HG02623 (cell line): ENCODE results near the gene RAI14.

Experiments
- ATAC-seq: cut with Tn5 transposase; IDR thresholded peaks from one replicate; pipeline ENCODE4 v1.9.1; 2021; ENCODE audit warnings: moderate library complexity; ENCODE audit not compliant: unreplicated experiment

Gene RAI14

DNA sequence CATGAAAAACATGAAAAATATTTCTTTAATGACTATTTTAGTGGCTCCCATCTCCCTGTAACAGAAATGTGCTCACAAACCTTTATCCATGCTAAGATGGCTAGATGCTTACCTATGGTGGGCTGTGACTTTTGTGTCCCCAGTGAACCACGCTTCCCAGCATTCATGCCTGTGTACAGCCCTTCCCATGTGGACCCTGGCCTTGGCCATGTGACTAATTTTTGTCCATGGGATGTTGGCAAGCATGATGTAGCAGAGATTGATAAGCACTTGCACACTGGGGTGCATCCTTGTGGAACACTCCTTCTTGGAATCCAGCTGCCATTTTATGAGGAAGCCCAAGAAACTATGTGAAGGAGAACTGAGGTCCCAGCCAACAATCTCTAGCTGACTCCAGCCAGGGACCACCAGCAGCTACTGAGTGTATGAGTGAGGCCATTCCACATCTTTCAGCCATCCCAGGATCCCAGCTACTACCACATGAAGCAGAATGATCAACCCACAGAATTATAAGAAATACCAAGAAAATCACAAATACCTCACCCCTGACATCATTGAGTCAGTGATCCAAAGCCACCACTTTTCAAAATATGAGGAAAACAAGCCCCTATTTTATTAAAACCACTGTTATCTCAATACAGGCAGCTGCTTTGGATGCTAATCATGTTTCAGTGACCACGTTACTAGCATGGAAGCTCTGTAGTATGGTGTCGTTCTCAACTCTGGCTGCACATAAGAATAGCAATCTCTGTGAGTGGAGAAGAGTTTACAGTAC, 16.1 kb upstream of the RAI14 start:
- no peak for ATAC-seq

DNA sequence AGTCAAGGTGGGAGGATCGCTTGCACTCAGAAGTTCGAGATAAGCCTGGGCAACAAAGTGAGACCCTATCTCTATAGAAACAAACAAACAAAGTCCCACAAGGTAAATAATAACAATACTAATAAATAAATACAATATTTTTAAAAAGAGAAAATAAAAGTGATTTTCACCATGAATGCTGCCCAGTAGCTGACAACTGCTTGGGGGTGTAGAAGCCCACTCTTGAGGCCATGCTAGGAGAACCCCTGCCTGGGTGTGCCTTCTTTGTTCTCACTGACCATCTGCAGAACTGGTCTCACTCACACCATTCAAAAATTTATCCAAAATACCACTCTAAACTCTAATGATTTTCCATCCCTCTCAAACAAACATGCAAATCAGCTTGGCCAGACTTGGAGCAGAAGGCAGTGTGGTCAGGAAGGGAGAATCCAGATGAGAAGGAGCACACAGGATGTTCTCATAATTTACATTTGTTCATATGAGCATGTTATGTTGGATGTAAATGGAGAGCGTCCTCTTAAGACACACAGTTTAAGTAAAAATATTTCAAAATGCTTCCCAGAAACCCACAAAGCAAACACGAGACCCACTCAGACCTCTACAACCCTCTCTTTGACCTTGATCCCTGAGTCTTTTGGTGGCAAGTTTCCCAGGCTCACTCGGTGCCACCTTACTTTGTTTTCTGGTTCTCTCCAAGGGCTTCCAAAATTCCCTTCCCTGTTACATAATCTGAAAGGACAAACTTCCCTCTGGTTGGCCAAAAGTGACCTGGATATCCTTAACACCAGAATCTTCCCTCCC, 7.9 kb upstream of the RAI14 start:
- ATAC-seq = no peak

DNA sequence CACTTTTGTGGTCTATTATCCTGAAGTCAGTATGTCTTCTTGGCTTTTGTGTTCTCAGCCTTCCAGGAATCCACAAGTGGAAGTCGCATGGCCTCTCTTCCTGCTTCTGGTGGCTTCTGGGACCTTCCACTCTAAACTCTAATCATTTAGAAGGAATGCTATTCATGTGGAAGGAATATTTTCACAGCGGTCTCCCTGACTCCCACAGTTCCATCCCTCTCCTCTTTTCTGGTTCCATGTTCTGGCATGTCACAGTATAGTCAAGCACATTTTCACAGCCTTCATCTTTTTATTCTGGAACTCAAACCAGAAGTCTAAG, 7.3 kb upstream of the RAI14 start:
- ATAC-seq = no peak

DNA sequence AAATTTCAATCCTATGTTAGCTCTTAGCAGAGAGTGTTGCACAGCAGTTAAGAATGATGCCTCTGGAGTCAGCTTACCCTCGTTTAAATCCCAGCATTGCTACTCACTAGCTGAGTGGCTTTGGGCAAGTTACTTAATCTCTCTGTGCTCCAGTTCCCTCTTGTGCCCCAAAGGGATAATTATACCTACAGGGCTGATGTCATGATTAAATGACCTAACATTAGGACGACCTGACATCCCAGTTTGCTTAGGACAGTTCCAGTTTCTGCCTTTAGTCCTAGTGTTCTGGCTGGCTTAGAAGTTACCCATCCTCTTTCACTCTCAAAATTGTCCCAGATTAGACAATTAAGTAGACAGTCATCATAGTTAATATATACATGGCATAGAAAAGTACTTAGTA, 4.3 kb upstream of the RAI14 start:
- no peak for ATAC-seq

DNA sequence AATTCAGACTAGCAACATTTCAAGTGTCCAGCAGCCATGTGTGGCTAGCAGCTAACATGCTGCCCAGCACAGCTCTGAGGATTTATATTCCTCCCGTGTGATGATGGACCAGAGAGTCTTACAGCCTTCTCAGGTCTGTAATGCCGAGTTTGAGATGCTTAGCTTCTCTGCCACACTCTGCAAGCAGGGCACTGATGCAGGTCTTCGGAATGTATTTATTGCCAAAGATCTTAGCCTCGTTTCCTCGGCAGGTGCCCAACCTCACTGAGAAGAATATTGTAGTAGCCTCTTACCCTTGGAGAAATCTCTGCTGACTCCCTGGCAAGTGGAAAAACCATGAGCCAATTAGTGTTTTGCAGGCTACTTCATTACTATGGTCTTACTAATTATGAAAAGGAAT, 3.7 kb upstream of the RAI14 start:
- ATAC-seq = no peak

DNA sequence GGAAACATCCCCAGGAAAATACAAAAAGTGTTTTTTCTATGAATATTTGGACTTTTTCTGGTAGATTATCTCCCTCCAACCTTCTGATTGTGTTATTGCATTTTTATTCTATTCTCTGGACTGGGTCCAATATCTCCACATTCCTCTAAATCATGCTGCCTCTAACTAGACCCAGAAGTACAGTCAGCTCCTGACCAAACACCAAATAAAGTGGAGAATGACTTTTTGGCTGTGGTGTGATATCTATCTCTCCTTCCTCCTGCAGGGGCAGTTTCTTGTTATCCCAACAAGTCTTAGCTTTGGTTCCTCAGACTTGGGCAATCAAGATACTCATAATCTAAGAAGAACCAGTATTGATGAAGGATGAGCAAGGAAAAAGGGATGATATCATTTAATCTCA, 3.2 kb upstream of the RAI14 start:
- no peak for ATAC-seq

DNA sequence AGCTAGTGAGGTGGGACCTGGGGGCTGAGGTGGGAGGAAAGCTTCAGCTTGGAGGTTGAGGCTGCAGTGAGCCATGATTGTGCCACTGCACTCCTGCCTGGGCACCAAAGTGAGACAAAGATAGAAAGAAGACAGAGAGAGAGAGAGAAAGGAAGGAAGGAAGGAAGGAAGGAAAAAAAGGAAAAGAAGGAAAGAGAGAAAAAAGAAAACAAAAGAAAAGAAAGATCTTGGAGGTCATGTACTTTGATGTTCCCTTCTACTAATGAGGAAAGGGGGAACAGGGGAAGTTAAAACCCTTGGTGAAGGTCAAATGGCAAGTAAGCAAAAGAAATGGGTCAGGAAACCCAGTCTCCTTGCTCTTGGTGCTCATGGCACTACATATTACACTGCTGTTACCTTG, 2.4 kb upstream of the RAI14 start:
- ATAC-seq = no peak

DNA sequence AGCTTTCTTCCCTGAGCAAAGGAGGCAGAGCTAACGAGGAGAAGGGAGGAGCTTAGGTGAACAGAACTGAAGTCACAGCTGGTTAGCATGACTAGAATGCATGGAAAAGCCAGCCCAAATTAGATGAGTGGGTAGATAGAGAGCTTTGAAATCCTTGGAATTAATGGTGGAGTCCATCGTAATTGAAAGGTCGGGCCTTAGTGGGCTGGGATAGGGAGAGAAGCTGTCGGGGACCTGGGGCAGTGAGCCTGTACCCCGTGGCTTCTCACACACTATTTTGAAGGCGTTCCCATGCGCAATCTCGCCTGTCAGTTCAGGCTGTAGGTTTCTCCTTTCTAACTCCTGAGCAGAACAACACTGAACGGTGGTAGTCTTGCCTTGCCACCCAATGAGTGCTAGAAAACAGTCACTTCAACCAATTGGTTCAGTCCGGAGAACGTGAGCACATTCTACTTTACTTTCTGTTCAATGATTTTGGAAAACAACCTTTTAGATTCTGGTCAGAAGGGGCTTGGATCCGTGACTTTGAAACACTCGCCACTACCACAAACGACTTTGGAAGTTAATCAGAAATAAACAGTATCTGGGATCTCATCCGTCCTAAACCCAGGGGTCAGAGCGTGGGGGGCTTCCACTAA, 655 bp upstream of the RAI14 start:
- no peak for ATAC-seq

DNA sequence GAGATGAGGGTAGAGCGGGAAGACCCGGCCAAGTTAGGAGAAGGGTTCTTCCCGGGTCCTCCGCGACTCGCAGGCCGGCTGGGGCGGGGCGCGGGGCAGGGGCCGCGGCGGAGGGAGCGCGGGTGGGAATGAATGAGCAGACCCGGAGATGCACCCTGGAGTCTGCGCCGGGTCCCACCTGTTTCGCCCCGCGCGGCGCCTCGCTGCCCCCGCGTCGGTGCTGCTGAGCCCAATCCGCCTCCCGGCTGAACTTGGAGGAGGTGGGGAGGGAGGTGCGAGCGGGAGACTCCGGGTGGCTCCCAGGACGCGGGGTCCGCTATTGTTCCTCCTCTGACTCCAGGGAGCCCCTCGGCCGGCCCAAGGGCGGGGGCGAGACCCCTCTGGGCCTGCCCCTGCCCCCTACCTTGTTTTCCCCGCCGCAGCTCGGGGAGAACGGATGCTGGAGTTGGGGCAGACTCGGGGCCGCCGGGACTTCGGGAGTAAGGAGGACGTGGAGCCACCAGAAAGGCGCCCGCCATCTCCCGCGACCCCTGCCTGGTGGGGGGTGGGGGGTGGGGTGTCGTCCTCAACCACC, 659 bp downstream of the RAI14 start:
- no peak for ATAC-seq

DNA sequence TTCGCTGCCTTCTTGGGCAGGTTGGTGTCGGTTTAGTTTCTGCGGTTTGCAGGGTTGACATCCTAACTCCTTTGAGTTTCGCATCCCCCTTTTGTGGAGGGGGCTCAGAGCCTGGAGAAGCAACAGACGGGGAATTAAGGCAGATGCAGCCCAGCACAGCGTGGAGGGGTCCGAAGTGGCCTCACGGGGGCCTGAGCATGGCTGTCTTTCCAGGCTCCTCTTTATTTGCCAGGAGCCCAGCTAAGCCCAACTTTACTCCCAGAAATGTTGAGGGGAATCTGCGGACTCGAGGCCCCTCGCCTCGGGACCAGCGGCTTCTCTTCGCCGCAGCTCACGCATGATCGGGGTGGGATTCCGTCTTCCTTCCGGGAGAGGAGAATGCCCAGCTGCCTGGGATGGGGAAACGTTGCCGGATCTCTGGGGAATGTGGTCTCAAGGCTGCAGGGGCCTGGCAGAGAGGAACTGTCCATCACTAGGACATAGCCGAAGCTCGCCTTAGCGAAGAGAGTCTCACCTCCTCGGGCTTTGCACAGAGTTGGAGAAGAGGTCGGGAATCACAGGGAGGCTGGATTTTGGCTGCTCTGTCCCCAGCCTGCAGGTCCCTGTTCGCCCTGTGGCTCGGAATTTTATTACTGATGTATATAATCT, 1.3 kb downstream of the RAI14 start:
- no peak for ATAC-seq

DNA sequence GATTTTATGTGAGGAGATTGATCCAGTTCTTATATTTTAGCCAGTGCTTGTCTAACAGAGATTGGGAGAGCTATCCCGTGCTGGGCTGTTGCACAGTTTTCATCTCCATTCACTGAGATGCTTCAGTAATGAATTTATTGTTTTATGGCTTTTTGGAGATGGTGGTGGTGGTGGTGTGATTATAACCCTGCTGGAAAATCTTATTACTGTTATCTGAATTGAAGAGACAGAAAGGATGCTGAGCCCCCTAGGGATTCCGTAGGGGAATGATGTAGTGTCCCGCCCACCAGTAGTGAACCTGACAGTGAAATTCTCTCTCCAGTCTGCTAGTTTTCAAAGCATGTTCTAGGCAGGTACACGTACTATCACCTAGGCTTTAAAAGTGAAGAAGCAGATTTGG, 1.9 kb downstream of the RAI14 start:
- no peak for ATAC-seq

DNA sequence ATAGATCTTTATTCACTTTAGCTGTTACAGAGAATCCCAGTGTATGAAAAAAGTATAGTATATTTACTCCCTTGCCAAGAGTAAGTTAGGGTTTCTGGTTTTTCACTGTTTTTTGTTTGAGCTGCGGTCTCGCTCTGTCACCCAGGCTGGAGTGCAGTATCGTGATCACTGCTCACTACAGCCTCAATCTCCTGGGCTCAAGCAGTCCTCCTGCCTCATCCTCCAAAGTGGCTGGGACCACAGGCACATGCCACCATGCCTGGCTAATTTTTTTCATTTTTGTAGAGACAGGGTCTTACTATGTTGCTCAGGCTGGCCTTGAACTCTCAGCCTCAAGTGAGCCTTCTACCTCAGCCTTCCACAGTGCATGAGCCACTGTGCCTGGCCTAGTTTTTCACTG, 3.0 kb downstream of the RAI14 start:
- ATAC-seq = no peak

DNA sequence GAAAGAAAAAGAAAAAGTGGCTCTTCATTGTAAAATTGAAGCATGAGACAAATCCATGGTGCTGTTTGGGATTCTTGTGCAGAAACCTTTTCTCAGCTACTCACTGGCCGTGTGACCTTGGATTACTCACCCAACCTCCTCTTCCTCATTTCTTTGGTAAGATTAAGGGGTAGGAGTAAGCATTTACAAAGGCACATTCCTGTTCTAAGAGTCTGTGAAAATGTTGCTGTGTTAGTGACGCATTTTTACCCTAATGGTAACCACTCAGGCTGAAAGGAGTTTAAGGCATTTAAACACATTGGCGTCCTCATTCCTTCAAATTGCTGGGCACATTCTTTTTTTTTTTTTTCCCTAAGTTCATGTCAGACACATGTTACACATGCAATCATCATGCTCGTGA, 4.3 kb downstream of the RAI14 start:
- ATAC-seq = no peak

DNA sequence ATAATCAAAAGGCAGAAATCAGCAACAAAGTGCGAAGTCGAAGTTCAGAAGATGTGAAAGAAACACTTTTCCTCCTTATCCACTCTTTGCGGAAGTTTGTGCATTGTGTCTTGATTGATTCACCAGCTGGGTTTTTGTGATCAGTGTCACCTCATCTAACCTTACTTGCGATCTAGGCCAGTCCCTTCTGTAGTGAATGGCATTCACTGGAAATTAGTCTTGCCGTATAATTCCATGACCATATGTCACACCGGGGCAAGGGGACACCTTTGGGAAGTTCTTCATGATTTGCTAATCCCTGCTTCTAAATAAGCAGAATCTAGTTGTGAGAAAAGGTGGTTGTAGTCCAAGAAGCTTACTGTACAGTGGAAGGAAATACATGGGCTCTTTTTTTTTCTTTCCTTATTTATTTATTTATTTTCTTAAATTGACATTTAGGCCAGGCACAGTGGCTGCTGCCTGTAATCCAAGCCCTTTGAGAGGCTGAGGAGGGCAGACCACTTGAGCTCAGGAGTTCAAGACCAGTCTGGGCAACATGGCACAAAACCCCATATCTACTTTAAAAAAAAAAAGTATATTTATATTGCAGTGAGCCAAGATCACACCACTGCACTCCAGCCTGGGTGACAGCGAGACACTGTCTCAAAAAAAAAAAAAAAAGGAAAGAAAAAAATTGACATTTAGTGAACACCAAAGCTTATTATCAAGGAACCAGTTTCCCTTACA, 7.8 kb downstream of the RAI14 start:
- no peak for ATAC-seq

DNA sequence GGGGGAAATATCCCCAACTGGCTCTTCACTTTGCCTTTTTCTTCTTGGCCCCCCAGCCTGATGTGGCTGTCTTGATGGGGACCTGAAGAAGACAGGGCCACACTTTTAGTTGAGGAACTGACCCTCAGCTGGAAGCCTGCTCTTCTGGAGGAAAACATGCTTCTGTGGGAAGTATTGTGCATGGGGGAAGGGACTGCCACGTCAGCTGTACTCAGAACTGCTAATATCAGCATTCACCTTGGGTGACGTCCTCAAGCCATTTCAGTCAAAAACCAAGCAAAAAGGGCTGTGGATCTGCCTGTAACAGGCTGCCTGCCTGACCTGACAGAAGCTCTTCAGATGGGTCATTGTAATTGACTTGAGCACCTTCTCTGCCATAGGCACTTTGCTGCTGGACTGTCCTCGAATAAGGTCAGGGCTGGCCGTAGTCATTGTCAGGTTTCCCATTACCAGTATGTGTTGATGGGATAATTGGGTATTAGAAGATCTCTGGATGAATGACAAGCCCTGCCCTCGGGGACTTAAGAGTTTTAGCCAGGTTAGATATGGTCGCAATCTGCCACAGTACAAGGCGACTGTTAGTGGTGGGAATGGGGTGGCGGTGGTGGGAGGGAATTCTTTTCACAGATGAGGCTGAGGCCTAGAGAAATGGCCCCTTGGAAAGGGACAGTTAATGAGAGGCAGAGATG, 10.4 kb downstream of the RAI14 start:
- no peak for ATAC-seq

DNA sequence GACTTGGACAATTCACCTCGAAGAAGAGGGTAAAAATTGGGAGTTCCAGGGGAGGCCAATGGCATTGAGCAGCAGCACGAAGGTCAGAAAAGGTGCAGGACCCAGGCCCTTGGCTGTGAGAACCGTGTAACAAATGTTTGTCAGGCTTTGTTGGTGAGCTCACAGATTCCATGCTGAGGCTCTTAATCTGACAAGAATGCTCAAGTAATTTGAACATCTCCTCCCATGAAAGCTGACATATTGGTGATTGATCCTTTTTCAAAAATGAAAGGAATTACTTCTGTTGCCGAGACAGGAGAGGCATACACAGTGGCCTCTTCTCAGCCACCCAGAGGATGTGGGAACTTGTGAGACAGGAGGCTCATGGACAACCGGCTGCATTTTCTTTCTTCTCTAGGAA, 11.6 kb downstream of the RAI14 start:
- ATAC-seq = no peak

DNA sequence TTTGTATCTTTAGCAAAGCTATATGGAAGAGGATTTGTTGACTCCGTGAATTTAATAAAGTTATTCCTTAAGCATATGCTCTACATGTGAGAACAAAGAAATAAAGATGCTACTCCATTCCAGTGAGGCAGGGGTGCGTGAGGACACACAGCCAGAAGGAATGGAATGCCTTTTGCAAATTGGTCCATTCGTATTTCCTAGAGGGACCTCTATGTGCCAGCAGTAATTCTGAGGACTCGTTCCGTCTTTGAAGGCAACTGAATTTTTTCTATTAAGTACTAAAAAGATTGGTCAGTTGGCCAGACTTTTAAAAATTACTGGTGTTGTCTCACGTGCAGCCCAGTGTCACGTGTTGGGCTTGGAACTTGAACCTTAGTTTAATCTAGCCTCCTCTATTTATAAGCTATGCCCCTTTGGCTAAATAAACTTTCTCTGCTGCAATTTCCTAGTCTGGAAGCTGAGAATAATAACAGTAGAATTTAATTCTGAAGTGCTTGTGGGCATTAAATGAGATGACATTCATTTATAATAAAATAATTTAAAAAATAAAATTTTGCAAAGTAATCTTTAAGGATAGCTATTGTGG, 13.9 kb downstream of the RAI14 start:
- ATAC-seq = no peak

DNA sequence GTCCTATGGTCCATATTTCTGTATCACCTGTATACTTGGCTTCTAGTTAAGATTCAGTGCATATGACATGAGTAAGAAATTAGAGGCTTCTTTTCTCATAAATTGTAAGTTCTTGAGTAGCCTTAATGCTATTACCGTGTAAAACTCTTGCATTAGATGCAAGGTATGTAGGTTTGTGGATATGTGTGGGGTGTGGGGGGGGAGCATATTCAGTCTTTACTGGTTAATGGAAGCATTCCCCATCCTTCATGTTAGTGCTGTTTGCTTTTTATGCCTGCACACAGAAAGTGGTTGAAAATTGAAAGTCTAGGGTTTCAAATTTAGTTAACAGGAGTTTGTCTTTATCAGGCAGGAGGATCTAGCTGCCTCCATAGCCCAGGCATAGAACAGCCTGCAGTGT, 16.1 kb downstream of the RAI14 start:
- no peak for ATAC-seq

DNA sequence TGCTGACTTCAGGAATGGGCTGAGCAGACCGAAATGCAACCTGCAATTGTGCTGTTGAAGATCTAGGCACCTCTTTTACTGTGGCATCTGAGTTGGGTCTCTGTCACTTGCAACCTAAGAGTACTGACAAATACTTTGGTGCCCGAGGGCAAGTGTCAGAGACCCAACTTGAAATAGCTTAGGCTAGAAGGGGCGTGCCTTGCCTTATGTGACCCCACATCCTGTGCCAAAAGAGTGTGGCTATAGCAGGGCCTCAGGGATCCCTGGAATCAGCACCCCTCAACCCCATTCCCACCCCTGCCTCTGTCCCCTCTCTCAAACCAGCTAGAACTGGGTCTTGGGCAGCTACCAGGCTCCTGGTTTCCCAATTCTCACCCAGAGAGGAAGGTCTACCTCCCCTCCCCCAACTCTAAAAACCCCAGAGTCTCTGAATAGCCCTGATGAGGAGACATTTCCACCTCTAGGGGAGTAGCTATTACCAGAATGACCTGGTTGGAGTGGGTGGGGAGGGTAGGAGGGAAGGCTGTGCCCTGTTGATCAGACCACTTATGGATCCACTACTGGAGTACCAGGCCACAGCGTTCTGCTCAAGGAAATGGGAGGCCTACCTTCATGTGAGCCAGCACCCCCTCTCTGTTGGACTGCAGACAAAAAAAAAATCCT, 17.5 kb downstream of the RAI14 start:
- ATAC-seq = no peak
